ENCODE measurements around the gene SLC37A1.

Gene SLC37A1

DNA sequence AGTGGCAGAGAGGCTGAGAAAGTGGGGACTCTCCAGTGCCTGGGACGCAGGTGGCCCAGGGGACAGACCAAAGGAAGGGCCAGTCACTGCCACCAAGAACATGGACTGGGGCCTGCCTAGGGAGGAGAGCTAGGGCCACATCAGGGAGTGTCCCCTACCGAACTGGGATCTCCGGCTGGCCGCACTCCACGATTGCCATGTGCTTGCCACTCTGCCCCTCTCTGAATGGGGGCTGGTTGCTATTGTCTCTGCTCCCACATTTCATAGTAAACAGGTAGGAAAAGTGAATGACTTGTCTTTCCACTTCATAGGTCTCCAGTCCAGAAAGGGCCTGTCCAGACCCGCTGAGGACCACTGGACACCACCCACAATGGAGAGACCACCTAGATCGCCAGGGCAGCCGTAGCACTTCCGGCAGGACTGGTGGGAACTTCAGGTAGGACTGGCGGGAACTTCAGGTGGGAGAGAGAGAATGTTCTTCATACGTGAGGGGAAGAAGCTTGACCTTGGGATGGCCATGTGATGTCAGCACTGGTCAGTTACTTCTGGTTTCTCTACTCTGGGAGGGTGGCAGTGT, 84.6 kb downstream of the SLC37A1 start:
- H3K9me3 ChIP-seq (ENCODE audit: control insufficient read depth, low read length): no peaks in the 10 kb centered on the region

GRCh38 chr21:42599486-42599885, 85.8 kb downstream of the SLC37A1 start:
- Histone ChIP-seq H3K27ac (ENCODE audit: insufficient read depth, low read depth, low read length, poor library complexity, severe bottlenecking) (no peak overlapping the region), H3K27me3 (ENCODE audit: control insufficient read depth, insufficient read depth, low read length, poor library complexity, severe bottlenecking) (no peaks in the 10 kb centered on the region), H3K36me3 (ENCODE audit: control insufficient read depth, insufficient read depth, low read length) (no peaks in the 10 kb centered on the region), H3K9me3 (ENCODE audit: control insufficient read depth, low read length) (no peaks in the 10 kb centered on the region), H3K4me3 (ENCODE audit: insufficient read depth, low read depth, low read length) (no peak overlapping the region), H3K4me1 (ENCODE audit: control insufficient read depth, insufficient read depth, low read length) (no peaks in the 10 kb centered on the region)
- WGBS, 2 experiments: 92 to 96% methylated on average over 4 of the region's 4 CpGs

More for the DNA sequence above, 84.6 kb downstream of the SLC37A1 start:
- Histone ChIP-seq H3K27me3 (ENCODE audit: control insufficient read depth, insufficient read depth, low read length, poor library complexity, severe bottlenecking) (no peaks in the 10 kb centered on the region), H3K36me3 (ENCODE audit: control insufficient read depth, insufficient read depth, low read length) (no peaks in the 10 kb centered on the region), H3K27ac (ENCODE audit: insufficient read depth, low read depth, low read length, poor library complexity, severe bottlenecking) (no peak overlapping the region), H3K4me3 (ENCODE audit: insufficient read depth, low read depth, low read length) (no peak overlapping the region), H3K4me1 (ENCODE audit: control insufficient read depth, insufficient read depth, low read length) (no peaks in the 10 kb centered on the region)
- 95 to 96% methylated on average over 11 of the region's 11 CpGs for WGBS, 2 experiments

GRCh38 chr21:42599962-42600361, 86.3 kb downstream of the SLC37A1 start:
- 90% methylated on average over 8 of the region's 8 CpGs for WGBS, 2 experiments
- no peaks in the 10 kb centered on the region for H3K36me3 ChIP-seq (ENCODE audit: control insufficient read depth, insufficient read depth, low read length)
- H3K4me3 ChIP-seq (ENCODE audit: insufficient read depth, low read depth, low read length): no peak overlapping the region
- no peaks in the 10 kb centered on the region for H3K4me1 ChIP-seq (ENCODE audit: control insufficient read depth, insufficient read depth, low read length)
- H3K27ac ChIP-seq (ENCODE audit: insufficient read depth, low read depth, low read length, poor library complexity, severe bottlenecking): no peak overlapping the region
- no peaks in the 10 kb centered on the region for H3K27me3 ChIP-seq (ENCODE audit: control insufficient read depth, insufficient read depth, low read length, poor library complexity, severe bottlenecking)
- H3K9me3 ChIP-seq (ENCODE audit: control insufficient read depth, low read length): no peaks in the 10 kb centered on the region

- H3K36me3 ChIP-seq (ENCODE audit: control insufficient read depth, insufficient read depth, low read length): no peaks in the 10 kb centered on the region
- no peak overlapping the region for H3K27ac ChIP-seq (ENCODE audit: insufficient read depth, low read depth, low read length, poor library complexity, severe bottlenecking)
- WGBS, 2 experiments: 92 to 95% methylated on average over 4 of the region's 4 CpGs
- H3K27me3 ChIP-seq (ENCODE audit: control insufficient read depth, insufficient read depth, low read length, poor library complexity, severe bottlenecking): no peaks in the 10 kb centered on the region
- H3K4me3 ChIP-seq (ENCODE audit: insufficient read depth, low read depth, low read length): no peak overlapping the region
- H3K9me3 ChIP-seq (ENCODE audit: control insufficient read depth, low read length): no peaks in the 10 kb centered on the region
- H3K4me1 ChIP-seq (ENCODE audit: control insufficient read depth, insufficient read depth, low read length): no peaks in the 10 kb centered on the region
Observed at GRCh38 chr21:42601656-42602055, 88.0 kb downstream of the SLC37A1 start.

DNA sequence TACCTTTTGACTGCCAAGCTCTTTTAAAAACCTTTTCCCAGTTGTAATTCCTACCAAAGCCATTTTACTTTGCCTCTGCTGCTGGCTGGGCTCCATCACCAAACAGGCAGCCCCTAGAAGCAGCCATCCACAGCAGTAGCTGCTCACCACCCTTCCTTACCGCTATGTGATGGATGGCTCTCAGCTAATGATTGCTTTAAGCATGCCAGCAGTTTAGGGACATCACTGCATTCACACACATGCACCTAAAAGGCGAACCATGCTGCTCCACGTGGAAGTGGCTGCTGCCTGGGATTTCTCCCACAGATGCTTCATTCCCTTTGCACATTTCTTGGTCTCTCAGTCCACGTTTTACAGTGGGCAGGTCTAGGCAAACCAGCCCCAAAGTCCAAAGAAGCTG, 93.5 kb downstream of the SLC37A1 start:
- no peaks in the 10 kb centered on the region for H3K4me1 ChIP-seq (ENCODE audit: control insufficient read depth, insufficient read depth, low read length)
- H3K9me3 ChIP-seq (ENCODE audit: control insufficient read depth, low read length): no peaks in the 10 kb centered on the region
- 82 to 87% methylated on average over 4 of the region's 4 CpGs for WGBS, 2 experiments
- no peaks in the 10 kb centered on the region for H3K36me3 ChIP-seq (ENCODE audit: control insufficient read depth, insufficient read depth, low read length)
- no peaks in the 10 kb centered on the region for H3K27me3 ChIP-seq (ENCODE audit: control insufficient read depth, insufficient read depth, low read length, poor library complexity, severe bottlenecking)
- H3K4me3 ChIP-seq (ENCODE audit: insufficient read depth, low read depth, low read length): no peak overlapping the region
- H3K27ac ChIP-seq (ENCODE audit: insufficient read depth, low read depth, low read length, poor library complexity, severe bottlenecking): no peak overlapping the region

GRCh38 chr21:42607525-42608102, 94.0 kb downstream of the SLC37A1 start:
- Histone ChIP-seq H3K4me1 (ENCODE audit: control insufficient read depth, insufficient read depth, low read length) (no peaks in the 10 kb centered on the region), H3K36me3 (ENCODE audit: control insufficient read depth, insufficient read depth, low read length) (no peaks in the 10 kb centered on the region), H3K27me3 (ENCODE audit: control insufficient read depth, insufficient read depth, low read length, poor library complexity, severe bottlenecking) (no peaks in the 10 kb centered on the region), H3K9me3 (ENCODE audit: control insufficient read depth, low read length) (no peaks in the 10 kb centered on the region), H3K27ac (ENCODE audit: insufficient read depth, low read depth, low read length, poor library complexity, severe bottlenecking) (no peak overlapping the region), H3K4me3 (ENCODE audit: insufficient read depth, low read depth, low read length) (no peak overlapping the region)
- 89 to 94% methylated on average over 4 to 5 of the region's 5 CpGs for WGBS, 2 experiments

GRCh38 chr21:42608446-42608845, 94.8 kb downstream of the SLC37A1 start:
- Histone ChIP-seq H3K27ac (ENCODE audit: insufficient read depth, low read depth, low read length, poor library complexity, severe bottlenecking) (no peak overlapping the region), H3K4me1 (ENCODE audit: control insufficient read depth, insufficient read depth, low read length) (no peaks in the 10 kb centered on the region), H3K27me3 (ENCODE audit: control insufficient read depth, insufficient read depth, low read length, poor library complexity, severe bottlenecking) (no peaks in the 10 kb centered on the region), H3K9me3 (ENCODE audit: control insufficient read depth, low read length) (no peaks in the 10 kb centered on the region), H3K4me3 (ENCODE audit: insufficient read depth, low read depth, low read length) (no peak overlapping the region), H3K36me3 (ENCODE audit: control insufficient read depth, insufficient read depth, low read length) (no peaks in the 10 kb centered on the region)
- 91 to 94% methylated on average over 4 of the region's 4 CpGs for WGBS, 2 experiments

- 92 to 93% methylated on average over 2 of the region's 2 CpGs for WGBS, 2 experiments
- H3K27me3 ChIP-seq (ENCODE audit: control insufficient read depth, insufficient read depth, low read length, poor library complexity, severe bottlenecking): no peaks in the 10 kb centered on the region
- no peaks in the 10 kb centered on the region for H3K4me1 ChIP-seq (ENCODE audit: control insufficient read depth, insufficient read depth, low read length)
- H3K36me3 ChIP-seq (ENCODE audit: control insufficient read depth, insufficient read depth, low read length): no peaks in the 10 kb centered on the region
- no peaks in the 10 kb centered on the region for H3K9me3 ChIP-seq (ENCODE audit: control insufficient read depth, low read length)
- H3K4me3 ChIP-seq (ENCODE audit: insufficient read depth, low read depth, low read length): no peak overlapping the region
- no peak overlapping the region for H3K27ac ChIP-seq (ENCODE audit: insufficient read depth, low read depth, low read length, poor library complexity, severe bottlenecking)
Observed at GRCh38 chr21:42609811-42610210, 96.2 kb downstream of the SLC37A1 start.

DNA sequence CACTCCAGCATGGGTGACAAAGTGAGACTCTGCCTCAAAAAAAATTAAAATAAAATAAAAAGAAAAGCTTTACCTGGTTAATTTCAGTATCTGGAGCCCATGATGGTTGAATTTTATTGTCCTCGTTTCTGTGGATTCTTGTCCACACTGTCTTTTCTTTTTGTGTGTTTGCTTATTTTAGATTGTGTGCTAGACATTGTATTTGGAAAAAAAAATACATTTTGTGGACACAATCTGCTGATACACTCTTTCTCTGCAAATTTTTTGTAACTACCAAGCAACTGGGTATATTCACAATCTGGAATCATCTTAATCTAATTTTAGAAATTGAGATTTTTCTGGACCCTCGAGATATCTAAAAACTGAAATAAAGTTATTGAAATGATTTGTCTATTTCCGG, 98.2 kb downstream of the SLC37A1 start:
- Histone ChIP-seq H3K9me3 (ENCODE audit: control insufficient read depth, low read length) (no peaks in the 10 kb centered on the region), H3K4me1 (ENCODE audit: control insufficient read depth, insufficient read depth, low read length) (peaks cover 6% of the 10 kb centered on the region), H3K4me3 (ENCODE audit: insufficient read depth, low read depth, low read length) (no peak overlapping the region), H3K36me3 (ENCODE audit: control insufficient read depth, insufficient read depth, low read length) (no peaks in the 10 kb centered on the region), H3K27ac (ENCODE audit: insufficient read depth, low read depth, low read length, poor library complexity, severe bottlenecking) (no peak overlapping the region), H3K27me3 (ENCODE audit: control insufficient read depth, insufficient read depth, low read length, poor library complexity, severe bottlenecking) (no peaks in the 10 kb centered on the region)
- 91 to 95% methylated on average over 3 of the region's 3 CpGs for WGBS, 2 experiments

DNA sequence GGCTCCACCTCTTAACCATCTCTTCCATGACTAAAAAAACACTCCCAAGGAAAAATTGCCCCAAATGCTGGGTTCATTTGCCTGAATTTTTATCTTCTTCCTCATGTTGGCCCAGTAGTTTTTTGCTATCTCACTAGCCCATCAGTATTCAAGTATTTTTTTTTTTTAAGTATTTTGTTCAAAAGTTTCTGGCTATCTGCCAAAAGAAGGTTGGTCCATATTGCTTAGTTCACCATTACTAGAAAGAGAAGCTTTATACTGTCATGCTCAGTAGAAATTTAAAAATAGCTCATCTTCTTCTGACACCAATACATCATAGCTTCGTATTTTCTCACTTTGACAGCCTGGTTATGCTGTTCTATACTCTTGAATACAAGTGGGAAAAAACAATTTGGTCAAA, 98.7 kb downstream of the SLC37A1 start:
- no peaks in the 10 kb centered on the region for H3K36me3 ChIP-seq (ENCODE audit: control insufficient read depth, insufficient read depth, low read length)
- 88 to 100% methylated on average over 1 of the region's 1 CpG for WGBS, 2 experiments
- H3K27me3 ChIP-seq (ENCODE audit: control insufficient read depth, insufficient read depth, low read length, poor library complexity, severe bottlenecking): no peaks in the 10 kb centered on the region
- H3K4me3 ChIP-seq (ENCODE audit: insufficient read depth, low read depth, low read length): no peak overlapping the region
- H3K4me1 ChIP-seq (ENCODE audit: control insufficient read depth, insufficient read depth, low read length): peaks cover 11% of the 10 kb centered on the region
- H3K27ac ChIP-seq (ENCODE audit: insufficient read depth, low read depth, low read length, poor library complexity, severe bottlenecking): no peak overlapping the region
- no peaks in the 10 kb centered on the region for H3K9me3 ChIP-seq (ENCODE audit: control insufficient read depth, low read length)

All from ectodermal cell (in vitro differentiated cells).